HepG2 (cell line): ENCODE measurements around the gene NDUFC1.

ENCODE experiments used
- ATAD3A ChIP-seq: sonication (generic); formaldehyde crosslinking; IDR thresholded peaks from 2 replicates; pipeline ENCODE4 v1.4.0; 2020; ENCODE audit warnings: missing genetic modification reagents
- CBFB ChIP-seq: sonication (generic); formaldehyde crosslinking; IDR thresholded peaks from 2 replicates; pipeline ENCODE4 v1.4.0; 2020; ENCODE audit warnings: missing genetic modification reagents
- CTCF ChIP-seq: sonication (generic); formaldehyde crosslinking; IDR thresholded peaks from 2 replicates; pipeline ENCODE4 v1.5.0; 2020; ENCODE audit warnings: mild to moderate bottlenecking, missing genetic modification reagents, moderate library complexity
- HNF4A ChIP-seq: sonication (generic); formaldehyde crosslinking; IDR thresholded peaks from 2 replicates; pipeline ENCODE4 v1.4.0; 2020; ENCODE audit warnings: missing genetic modification reagents
- JUN ChIP-seq: sonication (generic); formaldehyde crosslinking; IDR thresholded peaks from 2 replicates; pipeline ENCODE4 v1.4.0; 2020; ENCODE audit warnings: mild to moderate bottlenecking, missing genetic modification reagents
- MEF2D ChIP-seq: sonication (generic); formaldehyde crosslinking; IDR thresholded peaks from 2 replicates; pipeline ENCODE4 v1.5.1; 2020; ENCODE audit warnings: mild to moderate bottlenecking, missing genetic modification reagents
- MIXL1 ChIP-seq: IDR thresholded peaks from 2 replicates; pipeline ENCODE4 v1.6.1; 2016
- NR2F1 ChIP-seq, 2 experiments: fragments of 450-650 bp in 1 of 2; formaldehyde crosslinking in 1 of 2; IDR thresholded peaks; 2 replicates each; pipeline versions ENCODE4 v1.5.0 to v1.6.1; 2016 to 2020; ENCODE audit warnings: mild to moderate bottlenecking in 1 of 2, missing compliant biosample characterization in 1 of 2, missing genetic modification reagents in 1 of 2, moderate library complexity in 1 of 2
- RFX5 ChIP-seq: IDR thresholded peaks from 2 replicates; pipeline ENCODE4 v1.6.1; 2011; ENCODE audit warnings: low read depth, low read length, improper control_type of control experiment
- ZBTB43 ChIP-seq: sonication (generic); formaldehyde crosslinking; conservative IDR thresholded peaks from 2 replicates; pipeline ENCODE4 v1.4.0; 2020; ENCODE audit warnings: missing genetic modification reagents

- no peak for TF ChIP-seq JUN
- no peak for TF ChIP-seq CBFB (CRISPR knock-in tag)
- TF ChIP-seq MEF2D (CRISPR knock-in tag): no peak
- no peak for TF ChIP-seq ATAD3A (CRISPR knock-in tag)
- TF ChIP-seq HNF4A (CRISPR knock-in tag): no peak
- TF ChIP-seq NR2F1 (CRISPR knock-in tag; IDR thresholded peaks at IDR 0.05): no peak
- no peak for TF ChIP-seq ZBTB43 (CRISPR knock-in tag)
- no peak for TF ChIP-seq MIXL1 (CRISPR knock-in tag)
- TF ChIP-seq CTCF (CRISPR knock-in tag): no peak
- no peak for TF ChIP-seq RFX5
Observed at GRCh38 chr4:139319571-139319970, 17.3 kb upstream of the NDUFC1 start.
